Measurements from ENCODE around the gene LCN6.
"Not testable (repeated sequence)": the region's sequence is repeated elsewhere in the genome, so short reads cannot be mapped to it uniquely, and the experiment has no call there.

LCN6 gene

DNA sequence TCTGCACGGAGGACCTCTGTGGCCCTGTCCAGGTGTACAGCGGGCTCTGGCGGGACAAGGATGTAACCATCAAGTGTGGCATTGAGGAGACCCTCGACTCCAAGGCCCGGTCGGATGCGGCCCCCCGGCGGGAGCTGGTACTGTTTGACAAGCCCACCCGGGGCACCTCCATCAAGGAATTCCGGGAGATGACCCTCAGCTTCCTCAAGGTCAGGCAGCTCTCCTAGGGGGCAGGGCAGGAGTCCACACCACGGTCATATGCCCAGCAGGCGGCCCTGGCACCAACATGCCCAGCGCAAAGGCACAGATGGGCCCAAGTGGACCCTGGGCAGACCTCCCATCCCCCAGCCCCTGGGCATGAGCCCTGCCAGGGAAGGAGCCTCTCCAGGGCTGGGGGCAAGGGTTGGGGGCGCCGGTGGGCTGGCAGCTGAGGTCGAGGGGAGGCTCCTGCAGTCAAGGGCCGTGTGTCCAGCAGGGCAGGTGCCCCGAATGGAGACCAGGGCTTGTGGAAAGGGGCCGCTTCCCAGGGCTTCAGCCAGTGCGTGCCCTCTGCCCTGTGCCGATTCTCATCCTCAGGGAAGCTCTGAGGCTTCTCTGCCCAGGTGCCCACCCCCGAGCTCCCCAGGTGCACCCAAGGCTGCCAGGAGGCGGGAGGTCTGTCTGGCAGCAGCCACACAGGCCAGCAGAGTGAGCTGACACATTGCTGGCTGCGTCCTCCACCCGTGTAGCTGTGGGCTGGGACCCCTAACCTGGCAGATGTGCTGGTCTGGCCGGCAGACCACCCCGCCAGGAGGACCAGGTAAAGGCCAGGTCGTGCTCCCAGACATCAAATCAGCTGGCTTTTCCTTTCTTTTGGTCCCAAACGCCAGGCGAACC is 26.0 kb downstream of the LCN6 start:
- no peak for DNase-seq

DNA sequence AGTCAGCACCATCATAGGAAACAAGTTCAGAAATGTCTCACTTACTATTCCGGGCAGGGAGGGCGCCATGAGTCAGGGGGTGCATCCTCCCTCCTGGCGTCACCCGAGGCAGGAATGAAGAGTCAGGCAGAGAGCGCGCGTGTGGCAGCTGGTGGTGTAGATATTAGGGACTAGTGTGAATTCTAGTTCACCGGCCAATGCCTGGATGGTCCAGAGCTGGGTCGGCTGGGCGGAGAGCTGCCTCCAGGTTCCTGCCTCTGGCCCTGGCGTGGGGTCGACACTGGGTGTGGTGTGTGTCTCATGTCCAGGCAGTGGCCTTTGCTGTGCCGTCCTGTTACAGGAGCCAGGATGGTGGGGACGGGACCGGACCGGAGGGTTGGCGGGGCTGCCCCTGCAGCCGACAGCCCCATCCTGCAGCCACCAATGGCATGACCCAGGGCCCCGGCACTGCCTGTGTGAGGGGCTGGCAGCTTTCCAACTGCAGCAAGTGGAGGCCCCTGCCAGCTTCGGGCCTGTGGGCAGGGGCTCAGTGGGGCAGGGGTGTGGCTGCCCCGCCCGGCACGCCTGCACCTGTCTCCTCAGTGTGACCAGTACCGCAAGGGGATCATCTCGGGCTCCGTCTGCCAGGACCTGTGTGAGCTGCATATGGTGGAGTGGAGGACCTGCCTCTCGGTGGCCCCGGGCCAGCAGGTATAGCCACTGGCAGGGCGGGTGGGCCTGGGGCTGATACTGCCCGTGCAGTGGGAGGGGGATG is 26.8 kb downstream of the LCN6 start:
- DNase-seq: no peak

GRCh38 chr9:136720898-136721338 is 27.4 kb downstream of the LCN6 start:
- no peak for DNase-seq

- DNase-seq: no peak
Observed at GRCh38 chr9:136720251-136720897, 28.0 kb downstream of the LCN6 start.

DNA sequence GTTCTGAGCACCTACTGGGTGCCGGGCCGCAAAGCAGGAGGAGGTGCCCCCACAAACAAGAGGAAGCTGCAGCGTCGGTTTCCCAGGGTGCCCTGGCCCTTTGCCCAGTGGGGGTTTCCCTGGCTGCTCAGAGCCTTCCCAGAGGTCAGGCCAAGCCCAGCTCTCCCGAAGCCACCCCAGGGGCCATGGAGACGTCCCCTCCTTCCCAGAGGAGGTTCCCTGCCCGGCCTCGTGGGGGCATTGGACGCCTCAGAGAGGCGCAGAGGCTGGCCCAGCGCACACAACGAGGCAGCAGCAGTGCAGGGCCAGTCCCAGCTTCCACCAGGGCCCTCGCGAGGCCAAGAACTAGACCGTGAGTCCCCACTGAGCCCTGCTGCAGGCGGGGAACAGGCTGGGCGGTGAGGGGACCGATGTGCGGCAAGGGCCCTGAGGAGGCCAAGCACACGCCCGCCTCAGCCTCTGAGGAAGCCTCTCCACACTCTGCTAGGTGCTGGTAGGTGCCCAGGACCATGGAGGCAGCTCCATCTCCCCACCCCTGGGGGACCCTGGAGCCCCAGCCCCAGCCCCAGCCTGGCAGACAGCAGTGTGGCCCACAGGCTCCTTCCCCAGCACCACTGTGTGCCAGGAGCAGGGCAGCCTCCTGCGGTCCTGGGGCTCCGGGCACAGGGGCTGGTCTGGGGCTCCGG is 29.0 kb downstream of the LCN6 start:
- DNase-seq: no peak

DNA sequence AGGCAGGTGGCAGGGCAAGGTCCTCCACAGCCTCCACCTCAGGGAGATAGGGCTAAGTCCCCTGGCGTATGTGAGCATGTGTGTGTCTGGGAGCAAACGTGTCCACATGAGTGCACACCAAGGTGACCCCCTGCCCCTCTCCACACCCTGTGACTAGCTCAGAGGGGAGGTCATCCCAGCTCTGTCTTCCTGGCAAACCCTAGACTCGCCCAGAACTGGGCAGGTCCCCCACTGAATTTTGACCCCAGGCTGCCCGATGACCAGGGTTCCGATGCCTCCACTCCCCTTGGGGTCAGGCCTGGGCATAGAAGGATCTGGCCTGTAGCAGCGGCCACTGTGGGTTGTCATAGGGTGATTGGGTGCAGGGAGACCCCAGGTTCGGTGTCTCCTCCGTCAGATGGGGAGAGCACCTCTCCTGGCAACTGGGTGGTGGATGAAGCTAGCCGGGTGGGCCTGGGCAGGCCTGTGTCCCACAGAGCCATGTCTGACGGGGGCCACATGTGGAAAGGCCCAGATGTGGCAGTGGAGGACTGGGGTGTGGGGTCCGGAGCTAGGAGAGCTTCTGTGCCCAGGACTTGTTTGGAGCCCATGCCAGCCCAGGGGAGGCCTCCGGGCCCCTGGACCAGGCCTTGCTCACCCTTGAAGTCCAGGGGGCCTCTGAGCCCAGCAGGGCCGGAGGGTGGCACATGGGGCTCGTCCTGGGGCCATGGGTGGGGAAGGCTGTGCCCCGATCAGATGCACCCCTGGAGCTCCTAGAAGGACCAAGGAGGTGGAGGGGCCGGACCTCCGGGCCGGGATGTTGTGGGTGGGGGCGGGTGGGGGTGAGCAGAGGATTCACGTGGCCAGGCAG is 29.8 kb downstream of the LCN6 start:
- DNase-seq: no peak

GRCh38 chr9:136717399-136717798 is 30.9 kb downstream of the LCN6 start:
- DNase-seq: no peak

- DNase-seq: no peak
Observed at GRCh38 chr9:136714893-136715274, 33.4 kb downstream of the LCN6 start.

DNA sequence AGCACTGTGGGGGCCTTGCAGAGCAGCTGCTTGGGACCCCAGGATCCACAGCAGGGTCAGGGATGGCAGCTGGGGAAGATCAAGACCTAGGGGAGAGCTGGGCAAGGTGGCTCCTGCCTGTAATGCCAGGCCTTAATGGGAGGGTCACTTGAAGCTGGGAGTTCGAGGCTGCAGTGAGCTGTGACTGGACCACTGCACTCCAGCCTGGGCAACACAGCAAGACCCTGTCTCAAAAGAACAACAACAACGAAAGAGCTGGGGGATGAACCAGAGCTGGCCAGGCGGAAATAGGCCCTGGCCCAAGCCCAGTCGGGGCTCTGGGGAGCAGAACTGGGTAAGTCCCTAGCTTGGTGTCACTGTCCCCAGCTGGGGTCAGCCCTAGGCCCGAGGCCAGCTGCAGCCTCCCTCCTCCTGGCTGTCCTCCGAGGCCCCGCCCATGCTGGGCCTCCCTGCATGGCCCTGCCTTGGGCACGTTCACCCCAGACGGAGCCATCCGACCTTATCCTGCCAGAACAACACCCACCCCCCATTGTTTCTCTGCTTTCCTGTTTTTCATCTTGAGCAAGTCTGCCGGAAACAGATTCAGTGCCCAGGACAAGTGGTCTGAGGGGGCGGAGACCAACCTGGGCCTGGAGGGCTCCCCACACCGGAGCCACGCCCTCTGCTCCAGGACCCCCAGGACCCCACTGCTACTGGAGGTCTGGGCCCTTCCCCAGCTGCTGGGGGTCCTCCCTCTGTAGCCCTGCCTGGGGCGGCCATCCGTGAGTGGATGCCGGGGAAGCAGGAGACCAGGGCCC is 34.0 kb downstream of the LCN6 start:
- no peak for DNase-seq

DNA sequence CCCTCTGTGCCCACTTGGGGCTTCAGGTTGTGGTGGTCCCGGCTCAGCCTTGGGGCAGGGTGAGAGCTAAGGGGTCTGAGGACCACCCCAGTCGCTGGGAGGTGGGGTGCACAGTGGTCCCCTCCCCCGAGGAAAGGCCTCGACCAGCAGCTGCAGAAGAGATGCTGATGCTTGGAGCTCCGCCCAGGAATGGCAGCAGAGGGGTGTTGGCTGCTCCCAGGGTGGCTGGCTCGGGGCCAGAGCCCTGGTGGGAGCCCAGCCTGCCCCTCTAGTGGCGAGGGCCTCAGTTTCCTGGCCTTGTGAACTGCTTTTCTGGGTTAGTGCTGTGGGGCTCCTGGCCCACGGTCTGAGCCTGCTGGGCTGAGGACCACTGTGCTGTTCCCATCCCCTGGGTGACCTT is 34.8 kb downstream of the LCN6 start:
- DNase-seq: no peak

GRCh38 chr9:136712690-136713544 is 35.4 kb downstream of the LCN6 start:
- no peak for DNase-seq

GRCh38 chr9:136711751-136712689 is 36.3 kb downstream of the LCN6 start, which contains the start of gene DIPK1B:
Gene DIPK1B (plus strand): TSS chr9:136712572. CDS start chr9:136712666, 94 bp downstream.
- DNase-seq: no peak

GRCh38 chr9:136711219-136711648 is 37.1 kb downstream of the LCN6 start:
- DNase-seq: not testable (repeated sequence)

- DNase-seq: no peak
Observed at GRCh38 chr9:136710543-136710942, 37.8 kb downstream of the LCN6 start.

GRCh38 chr9:136709454-136710109 is 38.7 kb downstream of the LCN6 start:
- DNase-seq: no peak

GRCh38 chr9:136707849-136708517 is 40.3 kb downstream of the LCN6 start:
- DNase-seq: no peak

- no peak for DNase-seq
Observed at GRCh38 chr9:136707011-136707410, 41.3 kb downstream of the LCN6 start.

DNA sequence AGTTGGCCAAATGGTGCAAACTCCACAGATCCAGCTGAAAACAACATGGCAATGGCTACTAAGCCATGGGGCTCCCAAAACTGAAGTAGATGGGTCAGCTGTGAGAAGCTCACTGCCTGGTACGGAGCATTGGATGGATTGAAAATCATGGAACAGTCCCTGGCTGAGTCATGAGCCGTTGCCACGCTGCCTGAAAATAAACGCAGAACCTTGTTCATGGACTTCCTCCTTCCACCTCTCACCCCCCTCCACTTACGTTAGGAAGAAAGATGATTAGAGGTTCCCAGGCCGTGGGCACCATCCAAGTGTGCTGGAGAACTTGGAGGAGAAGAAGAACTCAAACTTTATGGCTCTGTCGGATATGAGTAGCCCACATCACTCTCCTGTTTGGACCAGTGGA is 42.8 kb downstream of the LCN6 start:
- no peak for DNase-seq
